ENCODE measurements around the gene PDLIM5.
A peak's percentile ranks its signal among the peaks of the same experiment; 100 is the strongest.
"Not testable (repeated sequence)": the region's sequence is repeated elsewhere in the genome, so short reads cannot be mapped to it uniquely, and the experiment has no call there.

The PDLIM5 gene, protein sequence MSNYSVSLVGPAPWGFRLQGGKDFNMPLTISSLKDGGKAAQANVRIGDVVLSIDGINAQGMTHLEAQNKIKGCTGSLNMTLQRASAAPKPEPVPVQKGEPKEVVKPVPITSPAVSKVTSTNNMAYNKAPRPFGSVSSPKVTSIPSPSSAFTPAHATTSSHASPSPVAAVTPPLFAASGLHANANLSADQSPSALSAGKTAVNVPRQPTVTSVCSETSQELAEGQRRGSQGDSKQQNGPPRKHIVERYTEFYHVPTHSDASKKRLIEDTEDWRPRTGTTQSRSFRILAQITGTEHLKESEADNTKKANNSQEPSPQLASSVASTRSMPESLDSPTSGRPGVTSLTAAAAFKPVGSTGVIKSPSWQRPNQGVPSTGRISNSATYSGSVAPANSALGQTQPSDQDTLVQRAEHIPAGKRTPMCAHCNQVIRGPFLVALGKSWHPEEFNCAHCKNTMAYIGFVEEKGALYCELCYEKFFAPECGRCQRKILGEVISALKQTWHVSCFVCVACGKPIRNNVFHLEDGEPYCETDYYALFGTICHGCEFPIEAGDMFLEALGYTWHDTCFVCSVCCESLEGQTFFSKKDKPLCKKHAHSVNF
- 28.5 to 35.1 (median 29.8) reads per million in 3 donors for total RNA-seq

- peak within 1 kb of the TSS; percentile 75 for H3K4me3 ChIP-seq (ENCODE audit: insufficient read depth, low read depth, low read length, poor library complexity, severe bottlenecking)
- peaks cover 11% of the 10 kb centered on the region for H3K4me1 ChIP-seq (ENCODE audit: control insufficient read depth, insufficient read depth, low read length, poor library complexity, severe bottlenecking)
- no peaks in the 10 kb centered on the region for H3K36me3 ChIP-seq (ENCODE audit: control insufficient read depth, insufficient read depth, low read length)
- H3K27ac ChIP-seq (ENCODE audit: insufficient read depth, low read length, poor library complexity, severe bottlenecking) = peak within 1 kb of the TSS; percentile 63
- H3K9me3 ChIP-seq (ENCODE audit: control insufficient read depth, low read length) = no peaks in the 10 kb centered on the region
- peak; percentile 81 to 87 (median 84) for DNase-seq
- H3K27me3 ChIP-seq (replicated peaks; ENCODE audit: control insufficient read depth, insufficient read depth, low read length, poor library complexity, severe bottlenecking) = no peaks in the 10 kb centered on the region
Measured at GRCh38 chr4:94451695-94452475, at the start of gene PDLIM5. TSS of gene PDLIM5 (plus strand) at chr4:94451942. CDS start at chr4:94455289, 3,347 bp downstream.

GRCh38 chr4:94402439-94402838 lies 49.3 kb upstream of the PDLIM5 start:
- H3K36me3 ChIP-seq (ENCODE audit: control insufficient read depth, insufficient read depth, low read length); DNase-seq: not testable (repeated sequence)

GRCh38 chr4:94403751-94404150 lies 48.0 kb upstream of the PDLIM5 start:
- Histone ChIP-seq H3K4me3 (ENCODE audit: insufficient read depth, low read depth, low read length, poor library complexity, severe bottlenecking) (no peak overlapping the region), H3K36me3 (ENCODE audit: control insufficient read depth, insufficient read depth, low read length) (no peaks in the 10 kb centered on the region), H3K27me3 (replicated peaks; ENCODE audit: control insufficient read depth, insufficient read depth, low read length, poor library complexity, severe bottlenecking) (no peaks in the 10 kb centered on the region), H3K4me1 (ENCODE audit: control insufficient read depth, insufficient read depth, low read length, poor library complexity, severe bottlenecking) (no peaks in the 10 kb centered on the region), H3K27ac (ENCODE audit: insufficient read depth, low read length, poor library complexity, severe bottlenecking) (no peak overlapping the region), H3K9me3 (ENCODE audit: control insufficient read depth, low read length) (no peaks in the 10 kb centered on the region)
- no peak for DNase-seq

More at GRCh38 chr4:94402439-94402838, 49.3 kb upstream of the PDLIM5 start:
- not testable (repeated sequence) for H3K27me3 ChIP-seq (replicated peaks; ENCODE audit: control insufficient read depth, insufficient read depth, low read length, poor library complexity, severe bottlenecking); H3K9me3 ChIP-seq (ENCODE audit: control insufficient read depth, low read length); H3K4me3 ChIP-seq (ENCODE audit: insufficient read depth, low read depth, low read length, poor library complexity, severe bottlenecking); H3K27ac ChIP-seq (ENCODE audit: insufficient read depth, low read length, poor library complexity, severe bottlenecking); H3K4me1 ChIP-seq (ENCODE audit: control insufficient read depth, insufficient read depth, low read length, poor library complexity, severe bottlenecking)

DNA sequence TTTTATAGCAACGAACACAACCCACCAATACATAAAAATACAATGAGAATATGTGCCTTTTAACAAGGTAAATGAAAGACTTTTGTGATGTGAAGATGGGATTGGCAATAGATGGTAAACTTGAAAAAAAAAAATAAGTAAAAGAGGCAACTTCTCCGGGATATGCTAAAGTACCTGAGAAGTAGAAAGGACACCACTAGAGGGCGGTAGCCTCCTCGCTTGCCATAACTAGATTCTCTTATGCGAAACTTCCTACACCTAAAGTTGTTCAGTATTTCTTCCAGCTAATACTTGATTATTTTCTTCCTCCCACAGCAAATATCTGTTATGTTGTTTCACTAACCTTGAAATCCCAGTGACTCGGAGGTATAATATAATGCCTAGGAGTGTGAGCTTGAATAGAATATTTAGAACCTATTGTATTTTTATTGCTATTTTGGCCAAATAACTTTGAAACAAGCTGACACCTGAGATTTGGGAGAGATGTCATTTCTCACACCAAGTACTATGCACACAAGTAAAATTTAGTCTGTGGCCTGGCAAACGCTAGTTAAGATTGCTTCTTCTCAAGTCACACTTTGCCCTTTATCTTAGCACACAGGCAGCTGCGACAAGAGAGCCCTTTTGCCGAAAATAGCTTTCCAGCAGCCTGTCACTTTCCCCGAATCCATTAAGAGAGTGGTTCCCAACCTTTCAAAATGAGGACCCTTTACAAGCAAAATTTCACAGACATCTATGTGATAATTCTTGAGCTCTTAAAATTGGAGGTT lies 44.9 kb upstream of the PDLIM5 start:
- peak in 2 of 3 donors; percentile 9 to 34 for DNase-seq
- Histone ChIP-seq H3K36me3 (ENCODE audit: control insufficient read depth, insufficient read depth, low read length) (no peaks in the 10 kb centered on the region), H3K4me1 (ENCODE audit: control insufficient read depth, insufficient read depth, low read length, poor library complexity, severe bottlenecking) (no peaks in the 10 kb centered on the region), H3K9me3 (ENCODE audit: control insufficient read depth, low read length) (no peaks in the 10 kb centered on the region), H3K4me3 (ENCODE audit: insufficient read depth, low read depth, low read length, poor library complexity, severe bottlenecking) (no peak overlapping the region), H3K27me3 (replicated peaks; ENCODE audit: control insufficient read depth, insufficient read depth, low read length, poor library complexity, severe bottlenecking) (no peaks in the 10 kb centered on the region), H3K27ac (ENCODE audit: insufficient read depth, low read length, poor library complexity, severe bottlenecking) (no peak overlapping the region)

DNA sequence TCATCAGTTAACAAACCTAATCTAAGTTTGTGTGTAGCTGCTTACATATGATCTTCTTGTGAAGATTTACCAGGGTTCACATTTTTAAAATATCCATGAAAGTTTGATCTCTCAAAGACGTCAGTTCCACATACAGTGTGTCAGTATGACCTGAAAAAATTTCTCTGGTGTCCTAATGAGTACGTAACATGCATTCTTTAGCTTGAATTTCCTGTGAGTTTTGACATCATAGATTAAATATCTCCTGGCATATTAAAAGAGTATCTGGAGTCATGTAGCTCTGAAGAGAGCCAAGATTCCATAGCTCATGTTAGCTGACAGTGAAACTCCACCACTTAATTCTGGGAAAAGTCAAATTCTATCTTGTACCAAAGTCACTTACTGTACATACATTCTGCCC lies 43.9 kb upstream of the PDLIM5 start:
- H3K4me1 ChIP-seq (ENCODE audit: control insufficient read depth, insufficient read depth, low read length, poor library complexity, severe bottlenecking) = no peaks in the 10 kb centered on the region
- no peaks in the 10 kb centered on the region for H3K9me3 ChIP-seq (ENCODE audit: control insufficient read depth, low read length)
- no peaks in the 10 kb centered on the region for H3K27me3 ChIP-seq (replicated peaks; ENCODE audit: control insufficient read depth, insufficient read depth, low read length, poor library complexity, severe bottlenecking)
- H3K36me3 ChIP-seq (ENCODE audit: control insufficient read depth, insufficient read depth, low read length) = no peaks in the 10 kb centered on the region
- no peak overlapping the region for H3K4me3 ChIP-seq (ENCODE audit: insufficient read depth, low read depth, low read length, poor library complexity, severe bottlenecking)
- no peak overlapping the region for H3K27ac ChIP-seq (ENCODE audit: insufficient read depth, low read length, poor library complexity, severe bottlenecking)
- no peak for DNase-seq

- Histone ChIP-seq H3K27ac (ENCODE audit: insufficient read depth, low read length, poor library complexity, severe bottlenecking) (no peak overlapping the region), H3K4me3 (ENCODE audit: insufficient read depth, low read depth, low read length, poor library complexity, severe bottlenecking) (no peak overlapping the region), H3K36me3 (ENCODE audit: control insufficient read depth, insufficient read depth, low read length) (no peaks in the 10 kb centered on the region), H3K4me1 (ENCODE audit: control insufficient read depth, insufficient read depth, low read length, poor library complexity, severe bottlenecking) (no peaks in the 10 kb centered on the region), H3K27me3 (replicated peaks; ENCODE audit: control insufficient read depth, insufficient read depth, low read length, poor library complexity, severe bottlenecking) (no peaks in the 10 kb centered on the region), H3K9me3 (ENCODE audit: control insufficient read depth, low read length) (no peaks in the 10 kb centered on the region)
- no peak for DNase-seq
Measured at GRCh38 chr4:94408549-94409374, 43.0 kb upstream of the PDLIM5 start.

- Histone ChIP-seq H3K27ac (ENCODE audit: insufficient read depth, low read length, poor library complexity, severe bottlenecking) (no peak overlapping the region), H3K27me3 (replicated peaks; ENCODE audit: control insufficient read depth, insufficient read depth, low read length, poor library complexity, severe bottlenecking) (no peaks in the 10 kb centered on the region), H3K9me3 (ENCODE audit: control insufficient read depth, low read length) (no peaks in the 10 kb centered on the region), H3K4me3 (ENCODE audit: insufficient read depth, low read depth, low read length, poor library complexity, severe bottlenecking) (no peak overlapping the region), H3K4me1 (ENCODE audit: control insufficient read depth, insufficient read depth, low read length, poor library complexity, severe bottlenecking) (no peaks in the 10 kb centered on the region), H3K36me3 (ENCODE audit: control insufficient read depth, insufficient read depth, low read length) (no peaks in the 10 kb centered on the region)
- DNase-seq = no peak
Measured at GRCh38 chr4:94409375-94409679, 42.4 kb upstream of the PDLIM5 start.

GRCh38 chr4:94409962-94410361 lies 41.8 kb upstream of the PDLIM5 start:
- H3K4me3 ChIP-seq (ENCODE audit: insufficient read depth, low read depth, low read length, poor library complexity, severe bottlenecking) = no peak overlapping the region
- no peak for DNase-seq

DNA sequence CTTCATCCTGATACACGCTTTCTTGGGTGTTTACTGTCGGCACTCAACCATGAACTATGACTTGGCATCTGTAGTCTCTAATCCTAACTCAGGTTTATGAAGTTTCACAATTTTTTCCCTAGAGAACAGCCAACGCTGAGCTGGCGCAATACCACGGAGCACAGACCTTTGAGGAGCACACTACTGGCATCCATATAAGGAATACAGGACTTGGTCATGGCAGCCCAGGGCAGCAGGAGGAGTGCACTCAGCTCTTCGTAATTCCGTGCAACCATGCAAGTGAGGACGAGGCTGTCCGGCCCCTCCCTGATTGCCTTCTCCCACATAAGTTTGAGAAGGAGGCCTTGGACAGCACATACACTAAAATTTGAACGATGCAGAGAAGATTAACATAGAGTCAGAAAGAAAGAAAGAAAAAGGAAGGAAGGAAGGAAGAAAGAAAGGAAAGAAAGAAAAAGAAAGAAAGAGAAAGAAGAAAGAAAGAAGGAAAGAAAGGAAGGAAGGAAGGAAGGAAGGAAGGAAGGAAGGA lies 41.0 kb upstream of the PDLIM5 start:
- Histone ChIP-seq H3K9me3 (ENCODE audit: control insufficient read depth, low read length) (no peaks in the 10 kb centered on the region), H3K4me3 (ENCODE audit: insufficient read depth, low read depth, low read length, poor library complexity, severe bottlenecking) (no peak overlapping the region), H3K4me1 (ENCODE audit: control insufficient read depth, insufficient read depth, low read length, poor library complexity, severe bottlenecking) (no peaks in the 10 kb centered on the region), H3K36me3 (ENCODE audit: control insufficient read depth, insufficient read depth, low read length) (no peaks in the 10 kb centered on the region), H3K27me3 (replicated peaks; ENCODE audit: control insufficient read depth, insufficient read depth, low read length, poor library complexity, severe bottlenecking) (no peaks in the 10 kb centered on the region), H3K27ac (ENCODE audit: insufficient read depth, low read length, poor library complexity, severe bottlenecking) (no peak overlapping the region)
- no peak for DNase-seq

More at GRCh38 chr4:94409962-94410361, 41.8 kb upstream of the PDLIM5 start:
- H3K4me1 ChIP-seq (ENCODE audit: control insufficient read depth, insufficient read depth, low read length, poor library complexity, severe bottlenecking) = no peaks in the 10 kb centered on the region
- H3K27me3 ChIP-seq (replicated peaks; ENCODE audit: control insufficient read depth, insufficient read depth, low read length, poor library complexity, severe bottlenecking) = no peaks in the 10 kb centered on the region
- no peaks in the 10 kb centered on the region for H3K9me3 ChIP-seq (ENCODE audit: control insufficient read depth, low read length)
- H3K27ac ChIP-seq (ENCODE audit: insufficient read depth, low read length, poor library complexity, severe bottlenecking) = no peak overlapping the region
- H3K36me3 ChIP-seq (ENCODE audit: control insufficient read depth, insufficient read depth, low read length) = no peaks in the 10 kb centered on the region

Measured in effector memory CD4-positive, alpha-beta T cell (primary cell).